HCT116 (cell line): Measurements from ENCODE around the gene PLAU. TPM values are rescaled to one million over a fixed set of nuclear protein-coding genes. Genes with fewer than 3 reads are reported as not detected.

Experiments
- ATAC-seq: fragments of 200-7000 bp; cut with Tn5 transposase; 2 replicates; pipeline ENCODE4 v1.9.1; 2020; ENCODE audit warnings: mild to moderate bottlenecking, moderate library complexity
- BruUV-seq: library from RNA; stranded (reverse); fragments of 400-500 nt; replicated peaks from 2 replicates; lab custom pipeline; 2021; lab: Mats Ljungman, UMichigan
- CTCF ChIA-PET: fragments of 300-600 bp; sonication (Branson Sonifier 250); formaldehyde crosslinking; loops from one replicate; lab custom pipeline; 2021; ENCODE audit warnings: antibody characterized with exemption; lab: Charles Lee
- POLR2A ChIA-PET: fragments of 300-600, 350-600 bp; sonication (Branson Sonifier 250); formaldehyde crosslinking; loops from one replicate; lab custom pipeline; 2021; ENCODE audit warnings: antibody characterized with exemption; lab: Charles Lee
- RAD21 ChIA-PET, 2 experiments: fragments of 300-600 bp; sonication (Branson Sonifier 250); formaldehyde crosslinking; loops; one replicate each; lab custom pipeline; 2023; ENCODE audit warnings: low total read pairs in 2 of 2; ENCODE audit not compliant: uncharacterized antibody in 2 of 2, unreplicated experiment in 2 of 2, low non-redundant PET in 1 of 2; lab: Charles Lee
- DNase-seq: peaks from one replicate; pipeline ENCODE4 v3.0.0-alpha.2; 2010; ENCODE audit warnings: low read depth, low spot score
- H2AFZ ChIP-seq: fragments of 200-600 bp; shearing (Covaris generic), sonication (generic); 2 replicates; pipeline ENCODE4 v1.6.1; 2017; ENCODE audit warnings: low read depth, mixed run types, mixed read lengths, antibody characterized with exemption, low read length; ENCODE audit not compliant: poor library complexity, severe bottlenecking
- H3K27ac ChIP-seq: 2 replicates; pipeline ENCODE4 v1.5.1; 2012; ENCODE audit warnings: low read depth, low read length
- H3K27me3 ChIP-seq: fragments of 200-600 bp; sonication (generic); 2 replicates; pipeline ENCODE4 v1.6.1; 2016; ENCODE audit warnings: mixed run types, low read length, mixed read lengths; ENCODE audit not compliant: insufficient read depth
- H3K36me3 ChIP-seq, 2 experiments: fragments of 200-500 bp in 1 of 2; fragments of 200-600 bp in 1 of 2; sonication (Bioruptor generic) in 1 of 2; sonication (generic) in 1 of 2; 2 replicates each; pipeline versions ENCODE4 v1.5.1 to v1.6.1; 2014 to 2016; ENCODE audit warnings: low read length in 2 of 2, inconsistent platforms in 1 of 2, mixed read lengths in 1 of 2, mixed run types in 1 of 2; ENCODE audit not compliant: insufficient read depth in 2 of 2, control insufficient read depth in 1 of 2
- H3K4me1 ChIP-seq, 2 experiments: fragments of 200-600 bp in 1 of 2; sonication (generic) in 1 of 2; 2 replicates each; pipeline versions ENCODE4 v1.5.1 to v1.6.1; 2012 to 2017; ENCODE audit warnings: low read length in 2 of 2, inconsistent platforms in 1 of 2, mild to moderate bottlenecking in 1 of 2, mixed read lengths in 1 of 2, mixed run types in 1 of 2, moderate library complexity in 1 of 2; ENCODE audit not compliant: insufficient read depth in 2 of 2, control insufficient read depth in 1 of 2
- H3K4me2 ChIP-seq: fragments of 200-600 bp; sonication (generic); 2 replicates; pipeline ENCODE4 v1.6.1; 2017; ENCODE audit warnings: mixed run types, low read length, mixed read lengths
- H3K4me3 ChIP-seq, 2 experiments: fragments of 200-600 bp in 1 of 2; sonication (generic) in 1 of 2; replicated peaks in 1 of 2; 2 replicates each; pipeline ENCODE4 v1.5.1; 2011 to 2016; ENCODE audit warnings: low read length in 2 of 2, control low read depth in 1 of 2, low read depth in 1 of 2, mild to moderate bottlenecking in 1 of 2, mixed read lengths in 1 of 2, mixed run types in 1 of 2
- H3K79me2 ChIP-seq: fragments of 200-600 bp; sonication (generic); 2 replicates; pipeline ENCODE4 v1.6.1; 2017; ENCODE audit warnings: mild to moderate bottlenecking, mixed run types, low read length, moderate library complexity, mixed read lengths; ENCODE audit not compliant: insufficient read depth
- H3K9ac ChIP-seq: fragments of 200-600 bp; sonication (generic); 2 replicates; pipeline ENCODE4 v1.6.1; 2016; ENCODE audit warnings: low read length, mixed read lengths
- H3K9me2 ChIP-seq: fragments of 200-600 bp; sonication (generic), shearing (Covaris generic); 2 replicates; pipeline ENCODE4 v1.6.1; 2017; ENCODE audit warnings: mixed run types, mild to moderate bottlenecking, moderate library complexity; ENCODE audit not compliant: insufficient read depth
- H3K9me3 ChIP-seq, 2 experiments: fragments of 200-500 bp in 1 of 2; fragments of 200-600 bp in 1 of 2; sonication (Bioruptor generic) in 1 of 2; sonication (generic) in 1 of 2; 2 replicates each; pipeline ENCODE4 v1.6.1; 2014 to 2017; ENCODE audit warnings: low read length in 2 of 2, mixed read lengths in 2 of 2, inconsistent platforms in 1 of 2, low read depth in 1 of 2, mild to moderate bottlenecking in 1 of 2, mixed run types in 1 of 2, moderate library complexity in 1 of 2; ENCODE audit not compliant: control insufficient read depth in 1 of 2, insufficient read depth in 1 of 2
- H4K20me1 ChIP-seq: fragments of 200-600 bp; sonication (generic), shearing (Covaris generic); 2 replicates; pipeline ENCODE4 v1.6.1; 2017; ENCODE audit warnings: mixed run types, mild to moderate bottlenecking, moderate library complexity; ENCODE audit not compliant: insufficient read depth
- ATF3 ChIP-seq: IDR thresholded peaks from 2 replicates; pipeline ENCODE4 v1.6.1; 2012
- CBX3 ChIP-seq: IDR thresholded peaks from 2 replicates; pipeline ENCODE4 v1.6.1; 2012; ENCODE audit warnings: low read depth
- CEBPB ChIP-seq: IDR thresholded peaks from 2 replicates; pipeline ENCODE4 v1.6.1; 2012; ENCODE audit warnings: low read depth
- CTCF ChIP-seq, 3 experiments: fragments of 200-600 bp in 1 of 3; sonication (generic) in 1 of 3; IDR thresholded peaks in 2 of 3; conservative IDR thresholded peaks in 1 of 3; 2 replicates each; pipeline ENCODE4 v1.5.1; 2012 to 2017; ENCODE audit warnings: low read depth in 2 of 3, low read length in 2 of 3, antibody characterized with exemption in 1 of 3, borderline replicate concordance in 1 of 3, control low read depth in 1 of 3, mild to moderate bottlenecking in 1 of 3, mixed read lengths in 1 of 3, mixed run types in 1 of 3, moderate library complexity in 1 of 3; ENCODE audit not compliant: insufficient read depth in 1 of 3
- ELF1 ChIP-seq: IDR thresholded peaks from 2 replicates; pipeline ENCODE4 v1.6.1; 2012; ENCODE audit warnings: low read depth, borderline replicate concordance
- EZH2 ChIP-seq: fragments of 200-600 bp; sonication (generic); IDR thresholded peaks from 2 replicates; pipeline ENCODE4 v1.6.1; 2017; ENCODE audit warnings: antibody characterized with exemption, mixed run types
- EZH2phosphoT487 ChIP-seq: fragments of 200-600 bp; IDR thresholded peaks from 2 replicates; pipeline ENCODE4 v1.6.1; 2018; ENCODE audit warnings: antibody characterized with exemption, borderline replicate concordance
- MAX ChIP-seq: IDR thresholded peaks from 2 replicates; pipeline ENCODE4 v1.6.1; 2012
- POLR2AphosphoS5 ChIP-seq: IDR thresholded peaks from 2 replicates; pipeline ENCODE4 v1.6.1; 2011; ENCODE audit warnings: mild to moderate bottlenecking, low read depth, low read length, moderate library complexity
- REST ChIP-seq: IDR thresholded peaks from 2 replicates; pipeline ENCODE4 v1.6.1; 2012; ENCODE audit warnings: low read depth
- SIN3A ChIP-seq: IDR thresholded peaks from 2 replicates; pipeline ENCODE4 v1.6.1; 2012; ENCODE audit warnings: low read depth
- TCF7L2 ChIP-seq: IDR thresholded peaks from 2 replicates; pipeline ENCODE4 v1.7.0; 2011; ENCODE audit warnings: borderline replicate concordance, inconsistent platforms; ENCODE audit not compliant: insufficient read depth, insufficient read length; ENCODE audit errors: extremely low read depth
- YY1 ChIP-seq: IDR thresholded peaks from 2 replicates; pipeline ENCODE4 v1.6.1; 2011; ENCODE audit warnings: low read length, low read depth, moderate library complexity, mild to moderate bottlenecking; ENCODE audit not compliant: insufficient replicate concordance; ENCODE audit errors: extremely low read depth
- ZBTB33 ChIP-seq: IDR thresholded peaks from 2 replicates; pipeline ENCODE4 v1.6.1; 2011; ENCODE audit warnings: mild to moderate bottlenecking, low read length, moderate library complexity; ENCODE audit not compliant: insufficient replicate concordance; ENCODE audit errors: extremely low read depth
- ZFX ChIP-seq: fragments of 450-650 bp; IDR thresholded peaks from 2 replicates; pipeline ENCODE4 v1.6.1; 2017
- ZNF274 ChIP-seq: fragments of 200-500 bp; sonication (Bioruptor generic); IDR thresholded peaks from 2 replicates; pipeline ENCODE4 v1.6.1; 2014; ENCODE audit warnings: mild to moderate bottlenecking, low read depth, low read length, inconsistent platforms
- intact Hi-C: fragments of 100-400 bp; cut with micrococcal nuclease; formaldehyde crosslinking; loops from 2 replicates; pipeline ENCODE4 v1.10.0; 2022
- total RNA-seq: library from RNA; stranded (reverse); gene quantifications from one replicate; pipeline ENCODE4 v1.2.1, GENCODE V29; 2021; ENCODE audit not compliant: unreplicated experiment

Gene PLAU
- total RNA-seq, 1 experiment from 2014 or later: 60.3 TPM

GRCh38 chr10:73954737-73955136, 43.8 kb downstream of the PLAU start:
- RAD21 ChIA-PET: no interaction called here
- TF ChIP-seq ZFX: no peak
- TF ChIP-seq ELF1: no peak
- TF ChIP-seq TCF7L2: no peak
- TF ChIP-seq ATF3: no peak
- TF ChIP-seq SIN3A: no peak
- TF ChIP-seq CBX3: no peak
- no peak for TF ChIP-seq CEBPB
- TF ChIP-seq POLR2AphosphoS5: no peak
- TF ChIP-seq ZBTB33: no peak
- no peak for TF ChIP-seq ZNF274
- TF ChIP-seq EZH2phosphoT487: no peak
- no peak for TF ChIP-seq CTCF (IDR thresholded peaks at IDR 0.05 in 2 of 3, conservative IDR thresholded peaks at IDR 0.05 in 1 of 3; ENCODE audit: borderline replicate concordance in 1 of 3, insufficient read depth in 1 of 3, low read depth in 2 of 3, low read length in 2 of 3)
- TF ChIP-seq MAX: no peak
- TF ChIP-seq YY1: no peak
- TF ChIP-seq EZH2: no peak
- no peak for TF ChIP-seq REST
- Histone ChIP-seq H3K27me3 (no peaks in the 10 kb centered on the region), H3K36me3 (no peaks in the 10 kb centered on the region), H3K79me2 (no peaks in the 10 kb centered on the region), H3K4me1 (peaks cover 15 to 24% of the 10 kb centered on the region in 2 experiments), H3K4me2 (no peak overlapping the region), H2AFZ (no peak overlapping the region), H3K27ac (no peak overlapping the region), H3K9me3 (no peaks in the 10 kb centered on the region), H3K4me3 (no peak overlapping the region), H3K9me2 (no peaks in the 10 kb centered on the region), H4K20me1 (no peaks in the 10 kb centered on the region), H3K9ac (no peak overlapping the region)
- POLR2A ChIA-PET: no interaction called here
- CTCF ChIA-PET: no interaction called here
- BruUV-seq: no TSS peak
- DNase-seq (no peak), ATAC-seq (no peak)
- intact Hi-C loops: no loop called here
